Measurements from ENCODE around the gene CALM1.
A peak's percentile ranks its signal among the peaks of the same experiment; 100 is the strongest.

CALM1 gene

GRCh38 chr14:90412058-90412457 is 15.2 kb downstream of the CALM1 start:
- no peak for DNase-seq

- DNase-seq = no peak
Observed at GRCh38 chr14:90416720-90417119, 19.9 kb downstream of the CALM1 start.

GRCh38 chr14:90418053-90418452 is 21.2 kb downstream of the CALM1 start:
- no peak for DNase-seq

DNA sequence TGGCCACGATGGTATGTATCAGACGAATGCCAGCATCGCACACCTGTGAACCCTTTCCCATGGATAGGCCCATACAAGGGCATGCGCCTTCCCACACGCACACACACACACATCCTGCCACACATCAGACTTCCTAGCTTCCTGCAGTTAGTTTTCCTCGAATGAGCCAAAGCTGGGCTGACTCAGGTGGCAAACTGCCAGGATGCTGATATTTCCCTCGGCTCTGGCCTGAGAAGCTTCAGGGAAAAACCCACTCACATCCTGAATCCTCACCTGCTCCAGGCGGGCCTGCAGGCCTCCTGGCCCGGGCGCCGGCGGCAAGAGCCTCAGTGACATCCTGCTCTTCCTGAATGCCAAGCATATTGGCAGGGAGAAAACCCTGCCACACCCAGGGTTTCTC is 22.4 kb downstream of the CALM1 start:
- DNase-seq = peak in 1 of 2 experiments; percentile 43

- DNase-seq = no peak
Observed at GRCh38 chr14:90421001-90421631, 24.3 kb downstream of the CALM1 start.

GRCh38 chr14:90421632-90422020 is 24.8 kb downstream of the CALM1 start:
- DNase-seq = no peak

- no peak for DNase-seq
Observed at GRCh38 chr14:90423166-90423565, 26.3 kb downstream of the CALM1 start.

GRCh38 chr14:90424075-90424474 is 27.2 kb downstream of the CALM1 start:
- no peak for DNase-seq

DNA sequence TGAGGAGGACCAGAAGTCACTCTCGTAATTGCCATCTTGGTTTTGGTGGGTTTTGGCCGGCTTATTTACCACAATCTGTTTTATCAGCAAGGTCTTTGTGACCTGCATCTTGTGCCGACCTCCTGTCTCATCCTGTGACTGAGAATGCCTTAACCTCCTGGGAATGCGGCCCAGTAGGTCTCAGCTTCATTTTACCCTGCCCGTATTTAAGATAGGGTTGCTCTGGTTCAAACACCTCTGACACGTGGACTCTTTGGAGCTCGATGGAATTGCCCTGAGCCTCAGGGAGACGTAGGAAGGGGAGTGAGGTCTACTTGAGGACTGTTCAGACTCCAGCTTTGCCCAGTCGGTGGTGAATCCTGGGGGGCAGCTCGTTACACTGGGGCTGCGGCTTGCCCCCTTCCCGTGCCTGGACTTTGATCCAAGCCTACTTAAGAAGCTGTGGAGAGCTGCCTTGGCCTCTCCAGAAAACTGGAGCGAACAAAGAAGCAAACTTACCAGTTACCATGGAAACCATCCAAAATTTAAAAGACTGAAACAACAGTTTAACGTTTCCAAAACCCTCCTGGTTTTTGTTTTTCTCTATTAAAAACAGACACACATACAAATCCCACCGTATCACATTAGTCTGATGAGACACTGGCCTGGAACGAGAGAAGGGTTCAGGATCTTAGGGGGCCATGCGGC is 28.0 kb downstream of the CALM1 start:
- no peak for DNase-seq

DNA sequence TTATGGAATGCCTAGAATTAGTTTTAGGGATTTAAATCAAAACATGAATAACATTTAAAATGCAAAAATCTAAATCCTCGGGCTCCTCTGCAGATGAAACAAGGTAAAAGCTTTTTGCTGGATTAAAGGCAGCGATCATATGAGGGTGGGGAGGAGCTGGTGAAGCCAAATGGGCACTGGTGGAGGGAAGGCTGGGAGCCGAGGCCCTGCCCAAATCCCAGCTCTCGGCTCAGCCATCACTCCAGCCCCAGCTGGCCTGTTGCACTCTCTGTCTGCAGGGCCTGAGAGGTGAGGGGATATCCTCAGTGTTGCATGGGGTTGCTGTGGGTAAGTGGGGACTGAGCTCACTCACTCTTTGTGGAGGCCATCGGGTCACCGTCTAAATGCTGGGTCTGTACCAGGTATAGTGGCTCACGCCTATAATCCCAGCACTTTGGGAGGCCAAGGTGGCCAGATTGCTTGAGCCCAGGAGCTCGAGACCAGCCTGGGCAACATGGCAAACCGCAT is 28.6 kb downstream of the CALM1 start:
- DNase-seq = no peak

- no peak for DNase-seq
Observed at GRCh38 chr14:90426031-90426540, 29.3 kb downstream of the CALM1 start.

DNA sequence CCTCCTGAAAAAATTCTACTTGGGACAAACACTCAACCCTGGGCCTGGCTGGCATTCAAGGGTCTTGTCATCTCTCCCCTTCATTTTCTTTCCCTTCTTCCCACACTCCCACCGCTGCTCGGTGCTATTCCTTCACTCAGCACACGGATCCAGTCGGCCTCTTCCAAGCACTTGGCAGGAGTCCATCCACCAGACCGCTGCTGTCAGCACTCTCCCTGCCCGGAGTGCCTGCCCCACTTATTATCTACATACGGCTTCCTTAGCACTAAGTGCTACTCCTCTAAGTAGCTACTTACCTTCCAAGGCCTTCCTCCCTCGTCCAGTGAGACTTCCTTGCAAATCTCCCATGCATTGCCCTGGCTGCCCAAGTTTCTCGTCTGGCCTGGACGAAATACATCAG is 29.8 kb downstream of the CALM1 start:
- DNase-seq = peak in 1 of 2 experiments; percentile 13

GRCh38 chr14:90427848-90428426 is 31.1 kb downstream of the CALM1 start:
- DNase-seq = no peak

DNA sequence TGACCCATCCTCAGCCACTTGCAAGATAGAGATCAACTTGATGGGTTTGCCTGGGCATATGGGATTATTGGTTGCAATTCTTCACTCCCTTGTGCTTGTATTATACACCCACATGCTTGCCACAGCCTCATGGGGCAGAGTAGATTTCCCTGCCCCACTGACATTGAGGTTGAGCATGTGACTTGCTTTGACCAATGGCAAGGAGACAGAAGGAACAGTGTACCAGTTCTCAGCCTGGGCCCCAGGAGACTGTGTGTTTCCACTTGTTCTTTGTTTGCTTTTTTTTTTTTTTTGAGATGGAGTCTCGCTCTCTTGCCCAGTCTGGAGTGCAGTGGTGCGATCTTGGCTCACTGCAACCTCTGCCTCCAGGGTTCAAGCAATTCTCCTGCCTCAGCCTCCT is 31.8 kb downstream of the CALM1 start:
- DNase-seq = no peak

GRCh38 chr14:90429236-90429635 is 32.4 kb downstream of the CALM1 start:
- DNase-seq = no peak

DNA sequence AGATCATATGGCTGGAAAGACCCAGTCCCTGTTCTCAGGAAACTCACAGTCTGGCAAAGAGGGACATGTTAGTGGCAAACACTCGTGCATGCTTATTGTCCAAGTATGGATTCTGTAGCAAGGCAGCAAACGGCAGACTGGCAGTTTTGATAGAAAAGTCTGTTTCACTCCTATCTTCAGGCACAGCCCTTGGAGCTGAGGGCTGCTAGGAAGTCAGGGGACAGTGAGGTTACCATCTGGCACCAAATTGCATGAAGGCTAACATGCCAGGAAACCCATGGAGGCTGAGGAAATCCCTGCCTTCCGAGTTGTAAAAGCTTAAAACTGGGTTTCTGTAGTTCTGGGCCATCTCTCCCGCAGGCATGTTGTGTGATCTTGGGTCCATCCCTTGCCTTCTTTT is 32.9 kb downstream of the CALM1 start:
- DNase-seq = peak in 1 of 2 experiments; percentile 76

DNA sequence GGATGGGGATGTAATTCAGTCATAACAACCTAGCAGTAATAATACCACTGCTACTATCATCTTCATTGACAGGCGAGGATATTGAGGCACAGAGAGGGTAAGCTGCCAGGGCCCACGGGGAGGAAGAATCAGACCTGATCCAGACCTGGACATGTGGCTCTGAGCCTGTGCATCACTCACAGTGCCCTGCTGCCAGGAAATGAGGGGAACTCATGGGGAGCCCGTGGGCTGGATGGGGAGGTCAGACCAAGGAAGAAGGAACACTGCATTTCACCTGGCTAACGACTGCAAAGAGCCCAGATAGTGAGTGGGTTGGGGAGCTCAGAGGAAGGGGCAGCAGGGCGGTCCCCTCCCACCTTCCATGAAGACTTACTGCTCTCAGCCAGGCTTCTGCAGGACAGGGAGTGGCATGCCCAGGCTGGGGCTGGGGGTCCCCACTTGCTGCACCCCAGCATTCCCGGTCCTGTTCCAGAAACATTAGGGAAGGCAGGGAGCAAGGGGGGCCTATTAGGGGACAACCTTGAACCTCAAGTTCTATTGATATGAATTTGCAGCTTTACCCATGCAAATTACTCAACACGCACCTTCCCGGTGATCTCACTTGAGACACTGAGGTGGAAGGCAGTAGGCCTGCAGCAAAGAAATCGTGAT is 37.7 kb downstream of the CALM1 start:
- no peak for DNase-seq

DNA sequence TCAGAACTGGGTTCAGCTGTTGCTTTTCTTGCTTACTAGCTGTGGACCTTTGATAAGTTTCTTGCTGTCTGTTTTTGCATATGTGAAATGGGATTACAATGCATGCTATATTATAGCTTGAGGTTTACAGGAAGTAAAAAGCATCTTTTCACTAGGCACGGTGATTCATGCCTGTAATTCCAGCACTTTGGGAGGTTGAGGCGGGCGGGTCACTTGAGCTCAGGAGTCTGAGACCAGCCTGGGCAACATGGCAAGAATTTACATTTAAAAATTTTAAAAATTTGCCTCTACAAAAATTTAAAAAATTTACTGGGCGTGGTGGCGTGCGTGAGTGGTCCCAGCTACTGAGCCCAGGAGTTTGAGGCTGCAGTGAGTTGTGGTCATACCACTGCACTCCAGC is 42.0 kb downstream of the CALM1 start:
- DNase-seq = no peak

DNA sequence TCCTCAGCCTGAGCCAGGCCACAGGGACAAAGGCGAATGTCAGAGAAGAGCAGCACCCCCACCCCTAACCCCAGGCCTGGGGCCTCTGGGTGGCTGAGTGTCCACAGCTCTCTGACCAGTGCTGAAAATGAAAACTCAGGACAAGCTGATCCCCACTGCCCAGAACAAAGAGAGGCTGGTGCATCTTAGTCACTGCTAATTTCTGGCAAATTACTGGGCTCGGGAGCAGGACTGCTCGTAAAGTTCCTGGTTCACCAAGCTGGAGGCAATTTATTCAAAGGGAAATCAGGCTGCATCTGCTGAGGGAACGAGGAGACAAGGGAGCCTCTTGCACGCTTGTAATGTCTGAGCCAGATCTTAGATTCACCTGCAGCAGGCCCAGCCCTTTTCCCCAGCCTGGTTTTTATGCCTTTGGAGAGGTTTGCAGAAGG is 43.2 kb downstream of the CALM1 start:
- no peak for DNase-seq

- no peak for DNase-seq
Observed at GRCh38 chr14:90440592-90440991, 43.8 kb downstream of the CALM1 start.

DNA sequence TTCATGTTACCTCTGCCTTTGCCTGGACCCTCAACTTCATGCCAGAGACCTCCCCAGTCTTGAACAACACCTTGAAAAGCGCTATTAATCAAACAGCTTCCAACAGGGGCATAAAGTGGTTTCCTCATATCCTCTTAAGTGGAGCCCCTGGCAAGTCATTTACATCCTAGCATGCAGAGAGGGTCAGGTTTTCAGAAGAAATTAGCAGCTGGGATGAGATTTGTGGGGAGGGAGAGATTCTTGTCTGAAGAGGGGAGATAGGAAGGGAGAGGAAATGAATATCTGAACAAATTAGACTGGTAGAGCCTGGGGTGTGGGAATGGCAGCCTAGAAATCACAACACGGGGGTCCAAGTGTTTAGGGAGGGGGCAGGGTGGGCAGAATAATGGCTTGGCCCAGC is 45.6 kb downstream of the CALM1 start:
- DNase-seq = no peak

DNA sequence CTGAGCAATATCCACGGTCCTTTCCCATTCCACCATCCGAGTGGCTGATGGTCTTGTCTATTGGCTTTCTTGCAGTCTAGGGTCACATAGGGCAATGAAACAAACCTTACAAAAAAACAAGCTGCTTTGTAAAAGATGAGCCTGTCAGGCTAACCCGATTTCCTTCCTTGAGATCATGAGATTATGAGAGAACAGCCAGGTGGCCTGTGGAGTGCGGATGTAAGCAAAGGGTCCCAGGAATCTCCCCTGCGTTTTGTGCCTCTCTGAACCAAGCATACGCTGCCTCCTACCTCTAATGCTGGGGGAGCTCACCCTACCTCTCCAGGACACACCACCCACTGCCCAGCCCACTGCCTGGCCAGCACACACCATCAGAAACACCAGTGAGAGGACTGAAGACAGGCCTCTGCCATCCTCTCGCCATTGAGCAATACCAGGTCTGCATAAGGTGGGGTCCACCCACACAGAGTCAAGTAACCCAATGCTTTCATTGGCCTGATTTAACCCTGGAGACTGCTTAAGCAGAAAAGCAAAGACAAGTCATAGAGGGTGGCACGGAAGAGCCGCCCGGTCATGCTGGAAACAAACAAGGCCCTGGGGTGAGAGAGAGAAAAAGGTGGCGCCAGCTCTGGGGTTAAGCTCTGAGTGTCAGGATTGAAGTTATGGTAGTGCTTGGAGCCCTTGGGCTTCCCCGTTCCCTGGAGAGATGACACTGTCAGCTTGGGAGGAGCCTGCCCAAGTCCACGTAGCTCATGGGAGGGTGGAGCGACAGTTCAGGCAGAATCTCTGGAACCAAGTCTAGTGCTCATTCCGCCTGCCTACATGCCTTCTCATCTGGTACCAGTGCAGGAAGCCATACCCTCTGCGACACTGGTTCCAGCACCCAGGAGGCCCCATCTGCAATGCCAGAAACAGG is 46.6 kb downstream of the CALM1 start:
- no peak for DNase-seq
